AML-193 (cell line): ENCODE results near the gene RWDD1.
"Not testable (repeated sequence)": the region's sequence is repeated elsewhere in the genome, so short reads cannot be mapped to it uniquely, and the experiment has no call there.

Experiments
- DNase-seq, 2 experiments: peaks; one replicate each; lab custom pipeline; 2025; lab: John Stamatoyannopoulos, UW

The RWDD1 gene

GRCh38 chr6:116560130-116560529 lies 11.2 kb upstream of the RWDD1 start:
- no peak for DNase-seq

GRCh38 chr6:116561377-116562018 lies 9.8 kb upstream of the RWDD1 start:
- peak; percentile 68 to 87 for DNase-seq

GRCh38 chr6:116562019-116562403 lies 9.3 kb upstream of the RWDD1 start:
- DNase-seq, result no peak

- DNase-seq, result no peak
Observed at GRCh38 chr6:116562614-116563013, 8.7 kb upstream of the RWDD1 start.

- no peak for DNase-seq
Observed at GRCh38 chr6:116563830-116564229, 7.5 kb upstream of the RWDD1 start.

- DNase-seq, result no peak
Observed at GRCh38 chr6:116564311-116564710, 7.0 kb upstream of the RWDD1 start.

DNA sequence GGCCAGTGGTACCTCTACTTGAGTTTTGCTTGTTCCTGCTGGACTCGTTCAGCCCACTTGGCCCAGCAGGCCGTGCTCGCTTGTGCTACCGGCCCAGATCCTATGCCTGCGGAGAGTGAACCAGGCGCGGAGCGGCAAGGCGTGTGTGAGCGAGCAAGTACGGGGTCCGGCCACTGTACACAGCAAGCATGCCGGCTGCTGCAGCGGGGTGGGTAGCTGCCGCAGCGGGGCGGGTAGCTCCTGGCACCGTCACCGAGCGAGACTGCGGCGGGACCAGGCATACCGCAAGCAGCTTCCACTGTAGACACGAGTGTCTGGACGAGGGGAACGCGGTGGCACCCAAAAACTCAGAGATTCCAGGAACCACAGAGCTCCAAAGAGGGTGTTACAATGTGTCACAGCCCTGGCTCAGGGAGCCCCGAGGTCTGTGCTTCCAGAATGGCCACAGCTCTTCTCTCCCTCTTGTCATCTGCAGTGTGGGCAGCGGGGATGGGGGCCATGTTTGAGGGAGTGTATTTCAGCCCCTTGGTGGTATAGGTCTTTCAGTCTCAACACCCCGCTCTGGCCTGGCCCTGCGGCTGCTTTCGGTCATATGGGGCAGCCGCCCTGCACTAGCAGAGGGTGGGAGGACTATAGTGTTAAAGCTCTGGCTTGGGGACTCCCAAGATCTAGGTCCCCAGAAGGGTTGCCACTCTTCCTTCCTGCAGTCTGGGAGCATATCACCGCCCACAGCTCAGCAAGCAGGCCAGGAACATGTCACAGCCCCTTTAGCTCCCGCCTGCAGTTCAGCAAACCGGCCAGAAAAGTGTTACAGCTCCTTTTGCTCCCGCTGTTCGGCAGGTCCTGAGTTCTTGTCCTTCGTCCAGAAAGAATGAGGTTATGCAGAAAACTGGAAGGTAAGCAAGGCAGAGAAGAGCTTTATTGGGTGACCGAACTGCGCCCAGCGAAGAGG lies 6.1 kb upstream of the RWDD1 start:
- no peak for DNase-seq

- no peak for DNase-seq
Observed at GRCh38 chr6:116568111-116568510, 3.2 kb upstream of the RWDD1 start.

- DNase-seq, result peak; percentile 16 to 28
Observed at GRCh38 chr6:116568821-116569755, 2.2 kb upstream of the RWDD1 start.

GRCh38 chr6:116571683-116572000 lies 338 bp downstream of the RWDD1 start:
- peak in 1 of 2 experiments; percentile 70 for DNase-seq

DNA sequence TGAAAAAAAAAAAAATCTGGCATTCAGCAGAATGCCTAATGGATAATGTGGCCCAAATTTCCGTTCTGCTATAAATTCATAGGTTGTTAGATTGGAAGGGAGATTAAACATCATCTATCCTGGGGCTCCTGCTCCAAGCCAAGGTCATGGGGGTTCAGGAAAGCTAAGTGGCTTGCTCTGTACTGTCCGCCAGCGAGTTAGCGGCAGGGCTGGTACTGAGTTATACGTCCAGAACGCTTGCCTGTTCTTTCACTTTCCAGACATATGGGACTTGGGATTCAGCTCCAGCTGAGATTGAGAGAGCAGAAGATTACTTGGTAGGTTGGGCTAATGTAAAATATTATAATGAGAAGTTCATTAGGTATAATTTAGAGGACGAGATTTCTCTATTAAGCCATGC lies 858 bp downstream of the RWDD1 start:
- peak; percentile 27 to 33 for DNase-seq

GRCh38 chr6:116575227-116575626 lies 3.9 kb downstream of the RWDD1 start:
- DNase-seq, result no peak

DNA sequence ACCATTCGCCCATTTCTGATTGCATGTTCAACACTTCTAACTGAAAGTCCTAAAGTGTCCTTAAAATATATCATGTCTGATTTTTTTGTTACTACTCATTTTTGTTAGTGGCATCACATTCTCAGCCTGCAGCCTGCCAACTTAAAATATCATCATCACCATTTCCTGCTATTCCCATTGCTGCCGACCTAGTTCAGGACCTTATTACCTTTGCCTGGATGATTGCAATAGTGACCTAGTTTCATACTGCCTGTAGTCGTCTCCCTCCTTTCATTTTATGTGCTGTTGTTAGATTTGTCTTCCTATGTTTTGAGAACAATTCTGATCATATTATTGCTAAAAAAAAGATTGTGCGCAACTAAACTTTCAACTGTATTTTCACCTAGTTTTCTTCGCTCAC lies 6.2 kb downstream of the RWDD1 start:
- DNase-seq, result no peak

- DNase-seq, result no peak
Observed at GRCh38 chr6:116578335-116578734, 7.0 kb downstream of the RWDD1 start.

- DNase-seq, result no peak
Observed at GRCh38 chr6:116579143-116579542, 7.8 kb downstream of the RWDD1 start.

DNA sequence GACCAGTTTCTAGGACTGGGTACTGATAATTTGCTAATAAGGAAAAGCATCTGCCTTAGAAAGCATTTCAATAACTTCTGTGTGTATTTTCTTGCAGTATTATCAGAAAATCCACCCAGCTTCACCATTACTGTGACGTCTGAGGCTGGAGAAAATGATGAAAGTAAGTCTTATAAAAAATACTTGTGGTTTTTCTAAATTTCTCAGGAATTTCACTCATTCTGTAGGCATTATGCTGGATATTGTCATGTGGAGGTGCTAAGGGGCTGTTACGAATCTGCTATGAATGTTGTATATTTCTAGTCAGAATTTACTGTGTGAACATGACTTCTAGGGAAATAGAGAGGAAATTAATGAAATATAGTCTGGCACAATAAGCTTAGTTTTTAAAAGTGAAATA lies 8.9 kb downstream of the RWDD1 start:
- DNase-seq, result no peak

DNA sequence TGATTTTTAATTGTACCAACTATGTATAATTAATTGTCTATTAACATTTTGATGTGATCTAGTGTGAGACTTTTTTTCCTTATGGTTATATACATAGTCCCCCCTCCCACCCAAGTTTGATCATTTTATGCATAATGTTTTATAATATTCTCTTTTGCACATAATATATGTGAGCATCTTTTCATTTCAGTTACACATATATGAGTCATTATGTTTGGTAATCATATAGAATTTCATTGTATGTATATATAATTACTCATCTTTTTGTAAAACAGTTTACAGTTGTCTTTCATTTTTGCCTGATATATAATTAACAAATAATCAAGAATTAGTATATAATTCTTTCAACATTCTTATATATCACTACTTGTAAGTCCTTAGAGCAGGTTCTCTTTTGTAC lies 15.0 kb downstream of the RWDD1 start:
- no peak for DNase-seq

DNA sequence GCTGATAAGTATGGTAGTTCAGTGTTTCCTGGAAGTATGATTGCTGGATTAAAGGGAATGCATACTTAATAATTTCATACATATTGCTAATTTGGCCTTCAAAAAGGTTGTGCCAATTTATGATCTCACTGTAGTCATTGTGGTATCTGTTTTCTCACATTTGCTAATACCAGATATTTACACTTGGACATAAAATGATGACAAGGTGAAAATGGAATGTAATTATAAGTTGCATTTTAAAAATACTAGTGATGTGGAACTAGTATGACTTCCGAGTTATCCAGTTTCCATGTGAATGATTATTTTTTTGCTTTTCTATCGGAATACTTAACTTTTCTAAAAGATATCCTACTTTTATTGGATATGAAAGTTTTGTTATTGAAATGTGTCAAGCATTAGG lies 15.4 kb downstream of the RWDD1 start:
- no peak for DNase-seq

DNA sequence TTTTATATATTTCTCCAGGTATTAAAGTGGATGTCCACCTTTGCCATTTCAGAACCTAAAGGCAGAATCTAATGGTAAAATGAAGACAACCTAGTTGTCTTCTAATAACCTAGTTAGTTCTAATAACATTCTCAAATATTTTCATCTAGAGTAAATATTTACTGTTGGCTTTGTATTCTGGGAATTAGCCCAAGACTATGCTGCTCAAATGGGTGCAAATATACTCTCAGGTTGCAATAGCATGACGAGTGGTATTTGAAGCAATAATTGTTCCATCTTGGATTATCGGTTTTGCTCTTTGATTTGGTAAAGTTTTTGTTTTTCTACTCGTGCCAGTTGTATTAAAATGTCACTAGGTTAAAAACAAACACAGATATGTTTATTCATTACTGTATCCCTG lies 23.9 kb downstream of the RWDD1 start:
- no peak for DNase-seq

GRCh38 chr6:116596815-116597214 lies 25.5 kb downstream of the RWDD1 start:
- DNase-seq, result peak in 1 of 2 experiments; percentile 16

DNA sequence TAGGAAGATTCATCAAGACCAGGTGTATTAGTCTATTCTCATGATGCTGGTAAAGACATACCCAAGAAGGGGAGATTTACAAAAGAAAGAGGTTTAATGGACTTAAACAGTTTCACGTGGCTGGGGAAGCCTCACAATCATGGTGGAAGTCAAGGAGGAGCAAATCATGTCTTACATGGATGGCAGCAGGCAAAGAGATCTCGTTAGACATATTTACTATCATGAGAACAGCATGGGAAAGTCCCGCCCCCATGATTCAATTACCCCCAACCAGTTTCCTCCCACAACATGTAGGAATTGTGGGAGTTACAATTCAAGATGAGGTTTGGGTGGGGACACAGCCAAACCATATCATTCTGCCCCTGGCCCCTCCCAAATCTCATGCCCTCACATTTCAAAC lies 32.6 kb downstream of the RWDD1 start:
- DNase-seq, result not testable (repeated sequence)

DNA sequence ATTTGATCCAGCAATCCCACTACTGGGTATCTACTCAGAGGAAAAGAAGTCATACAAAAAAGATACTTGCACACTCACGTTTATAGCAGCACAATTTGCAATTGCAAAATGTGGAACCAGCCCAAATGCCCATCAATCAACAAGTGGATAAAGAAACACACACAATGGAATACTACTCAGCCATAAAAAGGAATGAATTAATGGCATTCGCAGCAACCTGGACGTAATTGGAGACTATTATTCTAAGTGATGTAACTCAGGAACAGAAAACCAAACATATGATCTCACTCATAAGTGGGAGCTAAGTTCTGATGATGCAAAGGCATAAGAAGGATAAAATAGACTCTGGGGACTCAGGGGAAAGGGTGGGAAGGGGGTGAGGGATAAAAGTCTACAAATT lies 33.6 kb downstream of the RWDD1 start:
- DNase-seq, result not testable (repeated sequence)
